Measurements from ENCODE around the gene SF3B3.
A peak's percentile ranks its signal among the peaks of the same experiment; 100 is the strongest.

Gene SF3B3

GRCh38 chr16:70511833-70512232 lies 11.8 kb upstream of the SF3B3 start:
- Histone ChIP-seq H2AFZ (ENCODE audit: low read length) (no peak overlapping the region), H2BK5ac (ENCODE audit: low read length) (no peak overlapping the region), H4K8ac (ENCODE audit: low read depth, low read length) (no peak overlapping the region), H4K91ac (ENCODE audit: low read depth, low read length, poor library complexity) (no peak overlapping the region), H3K9ac (ENCODE audit: low read depth, low read length, poor library complexity) (no peak overlapping the region), H3K18ac (ENCODE audit: low read length) (no peak overlapping the region), H2AK5ac (ENCODE audit: low read depth, low read length) (no peak overlapping the region), H3K4ac (ENCODE audit: low read length) (no peak overlapping the region), H3K9me3 (replicated peaks in 1 of 2; ENCODE audit: control insufficient read depth in 2 of 2, insufficient read depth in 1 of 2, low read depth in 1 of 2, low read length in 2 of 2) (no peaks in the 10 kb centered on the region), H3K36me3 (replicated peaks in 1 of 2; ENCODE audit: control insufficient read depth in 2 of 2, insufficient read depth in 2 of 2, low read length in 2 of 2) (peaks cover 25 to 94% of the 10 kb centered on the region in 2 donors), H3K79me1 (ENCODE audit: low read depth, low read length) (no peaks in the 10 kb centered on the region), H3K27me3 (ENCODE audit: control insufficient read depth in 3 of 3, insufficient read depth in 3 of 3, low read depth in 1 of 3, low read length in 3 of 3) (peaks cover 0 to 2% (median 0%) of the 10 kb centered on the region in 3 experiments), H3K23ac (ENCODE audit: low read depth, low read length, poor library complexity) (no peak overlapping the region), H3K14ac (ENCODE audit: low read length) (no peak overlapping the region), H2BK15ac (ENCODE audit: low read length) (no peak overlapping the region), H2BK12ac (ENCODE audit: low read length) (no peak overlapping the region), H3K27ac (replicated peaks; ENCODE audit: low read length) (no peak overlapping the region), H3K4me3 (ENCODE audit: low read length in 2 of 2) (no peak overlapping the region), H2BK120ac (ENCODE audit: low read depth, low read length) (no peak overlapping the region), H3K4me2 (ENCODE audit: insufficient read depth, low read length, poor library complexity, severe bottlenecking) (no peak overlapping the region), H3K4me1 (ENCODE audit: control insufficient read depth in 2 of 2, insufficient read depth in 1 of 2, low read depth in 1 of 2, low read length in 2 of 2) (no peaks in the 10 kb centered on the region)
- no peak for DNase-seq (ENCODE audit: low spot score)
- WGBS, 2 donors (ENCODE audit: extremely low coverage in 2 of 2, insufficient read length in 2 of 2, insufficient replicate concordance in 1 of 2) = no CpG with 5 or more reads among the region's 1 CpG

GRCh38 chr16:70512456-70512855 lies 11.2 kb upstream of the SF3B3 start:
- DNase-seq (ENCODE audit: low spot score) = no peak
- no peak overlapping the region for H2AFZ ChIP-seq (ENCODE audit: low read length)
- no peak overlapping the region for H4K91ac ChIP-seq (ENCODE audit: low read depth, low read length, poor library complexity)
- H3K36me3 ChIP-seq (replicated peaks in 1 of 2; ENCODE audit: control insufficient read depth in 2 of 2, insufficient read depth in 2 of 2, low read length in 2 of 2) = peaks cover 24 to 94% of the 10 kb centered on the region in 2 donors
- no peak overlapping the region for H3K23ac ChIP-seq (ENCODE audit: low read depth, low read length, poor library complexity)
- no peaks in the 10 kb centered on the region for H3K9me3 ChIP-seq (replicated peaks in 1 of 2; ENCODE audit: control insufficient read depth in 2 of 2, insufficient read depth in 1 of 2, low read depth in 1 of 2, low read length in 2 of 2)
- H3K18ac ChIP-seq (ENCODE audit: low read length) = no peak overlapping the region
- H3K27me3 ChIP-seq (ENCODE audit: control insufficient read depth in 3 of 3, insufficient read depth in 3 of 3, low read depth in 1 of 3, low read length in 3 of 3) = peaks cover 0 to 2% (median 0%) of the 10 kb centered on the region in 3 experiments
- no peak overlapping the region for H2BK12ac ChIP-seq (ENCODE audit: low read length)
- H2BK5ac ChIP-seq (ENCODE audit: low read length) = no peak overlapping the region
- no peak overlapping the region for H2BK120ac ChIP-seq (ENCODE audit: low read depth, low read length)
- no peak overlapping the region for H2BK15ac ChIP-seq (ENCODE audit: low read length)
- H3K9ac ChIP-seq (ENCODE audit: low read depth, low read length, poor library complexity) = no peak overlapping the region
- H3K4ac ChIP-seq (ENCODE audit: low read length) = no peak overlapping the region
- H3K27ac ChIP-seq (replicated peaks; ENCODE audit: low read length) = no peak overlapping the region
- no peaks in the 10 kb centered on the region for H3K4me1 ChIP-seq (ENCODE audit: control insufficient read depth in 2 of 2, insufficient read depth in 1 of 2, low read depth in 1 of 2, low read length in 2 of 2)
- H3K4me2 ChIP-seq (ENCODE audit: insufficient read depth, low read length, poor library complexity, severe bottlenecking) = no peak overlapping the region
- no peak overlapping the region for H4K8ac ChIP-seq (ENCODE audit: low read depth, low read length)
- no peak overlapping the region for H3K14ac ChIP-seq (ENCODE audit: low read length)
- no peak overlapping the region for H2AK5ac ChIP-seq (ENCODE audit: low read depth, low read length)
- H3K4me3 ChIP-seq (ENCODE audit: low read length in 2 of 2) = no peak overlapping the region
- WGBS, 2 donors (ENCODE audit: extremely low coverage in 2 of 2, insufficient read length in 2 of 2, insufficient replicate concordance in 1 of 2) = no CpG with 5 or more reads among the region's 5 CpGs
- H3K79me1 ChIP-seq (ENCODE audit: low read depth, low read length) = no peaks in the 10 kb centered on the region

- peaks cover 0 to 2% of the 10 kb centered on the region in 2 donors for H3K9me3 ChIP-seq (replicated peaks in 1 of 2; ENCODE audit: control insufficient read depth in 2 of 2, insufficient read depth in 1 of 2, low read depth in 1 of 2, low read length in 2 of 2)
- no peak overlapping the region for H3K14ac ChIP-seq (ENCODE audit: low read length)
These were observed 2.9 kb upstream of the SF3B3 start for GRCh38 chr16:70520612-70521297.

GRCh38 chr16:70522216-70523075 lies 1.2 kb upstream of the SF3B3 start:
- Histone ChIP-seq H3K4ac (ENCODE audit: low read length) (no peak overlapping the region), H3K79me1 (ENCODE audit: low read depth, low read length) (no peaks in the 10 kb centered on the region), H3K9ac (ENCODE audit: low read depth, low read length, poor library complexity) (no peak overlapping the region), H2BK15ac (ENCODE audit: low read length) (no peak overlapping the region), H3K27ac (replicated peaks; ENCODE audit: low read length) (no peak overlapping the region), H3K4me2 (ENCODE audit: insufficient read depth, low read length, poor library complexity, severe bottlenecking) (peak overlapping the region; percentile 89), H3K4me1 (ENCODE audit: control insufficient read depth in 2 of 2, insufficient read depth in 1 of 2, low read depth in 1 of 2, low read length in 2 of 2) (peaks cover 13% of the 10 kb centered on the region in 2 donors), H3K18ac (ENCODE audit: low read length) (no peak overlapping the region), H2BK120ac (ENCODE audit: low read depth, low read length) (no peak overlapping the region), H3K4me3 (ENCODE audit: low read length in 2 of 2) (peak overlapping the region; percentile 56 to 100), H3K27me3 (ENCODE audit: control insufficient read depth in 3 of 3, insufficient read depth in 3 of 3, low read depth in 1 of 3, low read length in 3 of 3) (no peaks in the 10 kb centered on the region), H2BK5ac (ENCODE audit: low read length) (no peak overlapping the region), H3K14ac (ENCODE audit: low read length) (no peak overlapping the region), H4K91ac (ENCODE audit: low read depth, low read length, poor library complexity) (no peak overlapping the region), H3K36me3 (replicated peaks in 1 of 2; ENCODE audit: control insufficient read depth in 2 of 2, insufficient read depth in 2 of 2, low read length in 2 of 2) (peaks cover 10 to 47% of the 10 kb centered on the region in 2 donors), H2BK12ac (ENCODE audit: low read length) (no peak overlapping the region), H2AFZ (ENCODE audit: low read length) (peak overlapping the region; percentile 84), H4K8ac (ENCODE audit: low read depth, low read length) (no peak overlapping the region), H3K23ac (ENCODE audit: low read depth, low read length, poor library complexity) (no peak overlapping the region), H2AK5ac (ENCODE audit: low read depth, low read length) (no peak overlapping the region), H3K9me3 (replicated peaks in 1 of 2; ENCODE audit: control insufficient read depth in 2 of 2, insufficient read depth in 1 of 2, low read depth in 1 of 2, low read length in 2 of 2) (peaks cover 0 to 2% of the 10 kb centered on the region in 2 donors)
- no CpG with 5 or more reads among the region's 18 CpGs for WGBS, 2 donors (ENCODE audit: extremely low coverage in 2 of 2, insufficient read length in 2 of 2, insufficient replicate concordance in 1 of 2)
- no peak for DNase-seq (ENCODE audit: low spot score)

More at GRCh38 chr16:70520612-70521297, 2.9 kb upstream of the SF3B3 start:
- Histone ChIP-seq H2BK15ac (ENCODE audit: low read length) (no peak overlapping the region), H3K4ac (ENCODE audit: low read length) (no peak overlapping the region), H3K27me3 (ENCODE audit: control insufficient read depth in 3 of 3, insufficient read depth in 3 of 3, low read depth in 1 of 3, low read length in 3 of 3) (no peaks in the 10 kb centered on the region), H2BK120ac (ENCODE audit: low read depth, low read length) (no peak overlapping the region), H3K27ac (replicated peaks; ENCODE audit: low read length) (no peak overlapping the region), H3K4me2 (ENCODE audit: insufficient read depth, low read length, poor library complexity, severe bottlenecking) (no peak overlapping the region), H3K36me3 (replicated peaks in 1 of 2; ENCODE audit: control insufficient read depth in 2 of 2, insufficient read depth in 2 of 2, low read length in 2 of 2) (peaks cover 6 to 47% of the 10 kb centered on the region in 2 donors), H3K4me1 (ENCODE audit: control insufficient read depth in 2 of 2, insufficient read depth in 1 of 2, low read depth in 1 of 2, low read length in 2 of 2) (peaks cover 7 to 10% of the 10 kb centered on the region in 2 donors), H2BK5ac (ENCODE audit: low read length) (no peak overlapping the region), H3K79me1 (ENCODE audit: low read depth, low read length) (no peaks in the 10 kb centered on the region), H2BK12ac (ENCODE audit: low read length) (no peak overlapping the region), H3K9ac (ENCODE audit: low read depth, low read length, poor library complexity) (no peak overlapping the region), H4K91ac (ENCODE audit: low read depth, low read length, poor library complexity) (no peak overlapping the region), H2AFZ (ENCODE audit: low read length) (no peak overlapping the region), H4K8ac (ENCODE audit: low read depth, low read length) (no peak overlapping the region), H2AK5ac (ENCODE audit: low read depth, low read length) (no peak overlapping the region), H3K18ac (ENCODE audit: low read length) (no peak overlapping the region), H3K4me3 (ENCODE audit: low read length in 2 of 2) (no peak overlapping the region), H3K23ac (ENCODE audit: low read depth, low read length, poor library complexity) (no peak overlapping the region)
- WGBS, 2 donors (ENCODE audit: extremely low coverage in 2 of 2, insufficient read length in 2 of 2, insufficient replicate concordance in 1 of 2) = no CpG with 5 or more reads among the region's 8 CpGs
- no peak for DNase-seq (ENCODE audit: low spot score)

Measured in neuronal stem cell (in vitro differentiated cells).